Stomach (tissue), 9 donors: ENCODE measurements around the gene PVALEF. TPM values are rescaled to one million over a fixed set of nuclear protein-coding genes. Genes with fewer than 3 reads are reported as not detected.

ENCODE experiments used
- DNase-seq, 2 donors: peaks; one replicate each; pipeline versions ENCODE4 v3.0.0 to v3.0.0-alpha.2; 2013 to 2019
- H3K27ac ChIP-seq, 5 donors: fragments of 200-600 bp in 4 of 5; sonication (generic) in 4 of 5; one replicate each; pipeline ENCODE4 v1.5.1; 2013 to 2019; ENCODE audit warnings: mild to moderate bottlenecking in 1 of 5, moderate library complexity in 1 of 5
- H3K27me3 ChIP-seq, 3 donors: fragments of 200-600 bp; sonication (generic); one replicate each; pipeline ENCODE4 v1.5.1; 2017 to 2019; ENCODE audit warnings: mixed run types in 1 of 3
- H3K36me3 ChIP-seq, 4 donors: fragments of 200-600 bp; sonication (generic); 1 replicate in 3 of 4; 2 replicates in 1 of 4; pipeline ENCODE4 v1.5.1; 2016 to 2019
- H3K4me1 ChIP-seq, 4 donors: fragments of 200-600 bp; sonication (generic); one replicate each; pipeline ENCODE4 v1.5.1; 2016 to 2019
- H3K4me3 ChIP-seq, 4 donors: fragments of 200-600 bp; sonication (generic) in 3 of 4; one replicate each; pipeline ENCODE4 v1.5.1; 2016 to 2019; ENCODE audit warnings: mild to moderate bottlenecking in 1 of 4
- H3K9me3 ChIP-seq, 4 donors: fragments of 200-600 bp; sonication (generic); one replicate each; pipeline ENCODE4 v1.5.1; 2016 to 2019
- EP300 ChIP-seq: sonication (generic); formaldehyde crosslinking; IDR thresholded peaks from one replicate; pipeline ENCODE4 v1.6.1; 2017; ENCODE audit warnings: antibody characterized with exemption
- POLR2A ChIP-seq, 4 donors: fragments of 450-650 bp; IDR thresholded peaks; one replicate each; pipeline ENCODE4 v1.6.1; 2016; ENCODE audit warnings: antibody characterized with exemption in 4 of 4, control low read depth in 2 of 4, mild to moderate bottlenecking in 1 of 4, moderate library complexity in 1 of 4
- POLR2AphosphoS5 ChIP-seq, 3 donors: sonication (generic); formaldehyde crosslinking; IDR thresholded peaks; one replicate each; pipeline ENCODE4 v1.6.1; 2016; ENCODE audit warnings: antibody characterized with exemption in 3 of 3
- WGBS, 5 donors: extraction: QIAGEN DNeasy Blood & Tissue Kit in 3 of 5; methylation state at CpG; one replicate each; pipeline versions ENCODE4 v1.1.5 to v1.1.7; 2013 to 2018; 5-methylcytosine and 5-hydroxymethylcytosine counted together
- intact Hi-C: fragments of 100-400 bp; cut with DNase I; formaldehyde crosslinking; loops from one replicate; pipeline ENCODE4 v1.15.1; 2023; ENCODE audit warnings: low total_unique reads
- polyA plus RNA-seq, 3 donors: library from polyadenylated mRNA; stranded (reverse); fragments of 200-250 nt; gene quantifications; one replicate each; pipeline ENCODE4 v1.2.3, GENCODE V29; 2013
- total RNA-seq, 5 donors: library from RNA; depleted of rRNA; stranded (reverse); fragments of >200 nt; gene quantifications; one replicate each; pipeline versions ENCODE4 v1.1.0 to v1.2.3, GENCODE V29; 2014 to 2016
- TF ChIP-seq, protein P1 (sequence below), 7 experiments: fragments of 450-650 bp in 4 of 7; fragments of 200-600 bp in 3 of 7; sonication (generic) in 3 of 7; IDR thresholded peaks; one replicate each; pipeline ENCODE4 v1.5.1; 2016 to 2019; ENCODE audit warnings: antibody characterized with exemption in 7 of 7, control low read depth in 2 of 7, mild to moderate bottlenecking in 1 of 7
- donor health status: healthy with polysubstance abuse.
- donor health status: Bipolar disorder and iron deficiency.
- donor health status: healthy.

PVALEF gene
- total and polyA plus RNA-seq, 8 donors = not detected

DNA sequence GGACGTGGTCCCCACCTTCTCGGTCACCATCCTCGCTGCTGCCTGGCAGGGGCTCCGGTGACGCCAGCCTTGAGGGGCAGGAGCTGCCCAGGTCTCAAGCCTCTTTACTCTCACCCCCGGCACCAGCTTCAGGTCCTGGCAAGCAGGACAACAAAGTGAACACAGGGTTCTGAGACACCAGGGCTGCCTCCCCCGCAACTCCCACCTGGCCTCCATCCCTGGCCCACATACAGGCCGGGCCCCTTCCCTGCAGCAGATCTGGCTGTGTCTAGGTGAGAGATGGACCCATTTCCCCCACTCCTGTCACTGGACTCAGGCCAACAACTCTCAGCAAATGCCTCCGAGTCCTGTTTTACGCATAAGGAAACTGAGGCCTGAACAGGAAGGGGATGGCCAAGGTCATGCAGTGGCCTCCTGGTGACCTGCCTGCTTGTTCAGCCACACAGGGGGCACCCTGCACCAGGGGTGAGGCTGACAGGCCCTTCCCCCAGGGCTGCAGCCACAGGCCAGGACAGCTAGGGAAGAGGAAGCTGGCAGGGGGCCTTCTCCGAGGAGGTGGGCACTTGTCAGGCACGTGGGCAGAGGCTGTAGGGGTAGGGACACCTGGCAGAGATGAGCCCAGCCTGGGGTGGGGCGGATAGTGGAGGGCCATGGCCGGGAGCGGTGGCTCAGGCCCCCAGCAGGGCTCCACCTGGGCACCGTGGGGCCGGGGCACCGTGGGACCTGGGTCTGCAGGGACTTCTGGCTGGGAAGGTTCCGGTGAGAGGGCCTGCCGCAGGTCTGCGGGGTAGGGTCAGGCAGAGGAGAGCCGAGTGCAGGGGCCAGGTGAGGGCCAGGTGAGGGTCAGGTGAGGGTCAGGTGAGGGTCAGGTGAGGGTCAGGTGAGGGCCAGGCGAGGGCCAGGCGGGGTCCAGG, 46.7 kb upstream of the PVALEF start:
- H3K4me1 ChIP-seq = peaks cover 17 to 40% (median 26%) of the 10 kb centered on the region in 4 donors
- H3K36me3 ChIP-seq = peaks cover 8 to 46% (median 26%) of the 10 kb centered on the region in 4 donors
- intact Hi-C loops = no loop called here
- H3K27ac ChIP-seq = peak overlapping the region in 3 of 5 donors; percentile 24 to 82 (median 68)
- peaks cover 0 to 22% (median 0%) of the 10 kb centered on the region in 3 donors for H3K27me3 ChIP-seq
- H3K4me3 ChIP-seq = peak overlapping the region in 3 of 4 donors; percentile 41 to 45 (median 44)
- WGBS, 5 donors = 43 to 59% (median 57%) methylated on average over 18 to 24 of the region's 24 CpGs
- DNase-seq = no peak
- TF ChIP-seq EP300 = no peak
- TF ChIP-seq, protein P1, sequence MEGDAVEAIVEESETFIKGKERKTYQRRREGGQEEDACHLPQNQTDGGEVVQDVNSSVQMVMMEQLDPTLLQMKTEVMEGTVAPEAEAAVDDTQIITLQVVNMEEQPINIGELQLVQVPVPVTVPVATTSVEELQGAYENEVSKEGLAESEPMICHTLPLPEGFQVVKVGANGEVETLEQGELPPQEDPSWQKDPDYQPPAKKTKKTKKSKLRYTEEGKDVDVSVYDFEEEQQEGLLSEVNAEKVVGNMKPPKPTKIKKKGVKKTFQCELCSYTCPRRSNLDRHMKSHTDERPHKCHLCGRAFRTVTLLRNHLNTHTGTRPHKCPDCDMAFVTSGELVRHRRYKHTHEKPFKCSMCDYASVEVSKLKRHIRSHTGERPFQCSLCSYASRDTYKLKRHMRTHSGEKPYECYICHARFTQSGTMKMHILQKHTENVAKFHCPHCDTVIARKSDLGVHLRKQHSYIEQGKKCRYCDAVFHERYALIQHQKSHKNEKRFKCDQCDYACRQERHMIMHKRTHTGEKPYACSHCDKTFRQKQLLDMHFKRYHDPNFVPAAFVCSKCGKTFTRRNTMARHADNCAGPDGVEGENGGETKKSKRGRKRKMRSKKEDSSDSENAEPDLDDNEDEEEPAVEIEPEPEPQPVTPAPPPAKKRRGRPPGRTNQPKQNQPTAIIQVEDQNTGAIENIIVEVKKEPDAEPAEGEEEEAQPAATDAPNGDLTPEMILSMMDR (IDR thresholded peaks at IDR 0.05) = no peak
- no peak for TF ChIP-seq POLR2AphosphoS5 (IDR thresholded peaks at IDR 0.05)
- H3K9me3 ChIP-seq = no peaks in the 10 kb centered on the region

GRCh38 chr17:81119223-81120148, 45.8 kb upstream of the PVALEF start:
- H3K27me3 ChIP-seq = peaks cover 0 to 22% (median 0%) of the 10 kb centered on the region in 3 donors
- TF ChIP-seq, protein P1 (IDR thresholded peaks at IDR 0.05) = no peak
- TF ChIP-seq POLR2AphosphoS5 (IDR thresholded peaks at IDR 0.05) = no peak
- TF ChIP-seq POLR2A (IDR thresholded peaks at IDR 0.05) = no peak
- no peak for TF ChIP-seq EP300
- H3K27ac ChIP-seq = peak overlapping the region in 4 of 5 donors; percentile 32 to 82 (median 53)
- H3K4me3 ChIP-seq = peak overlapping the region; percentile 25 to 45 (median 42)
- H3K4me1 ChIP-seq = peaks cover 17 to 40% (median 26%) of the 10 kb centered on the region in 4 donors
- no peaks in the 10 kb centered on the region for H3K9me3 ChIP-seq
- WGBS, 5 donors = 21 to 39% (median 23%) methylated on average over 51 to 89 of the region's 89 CpGs
- intact Hi-C loops = no loop called here
- DNase-seq = peak; percentile 89 to 95
- H3K36me3 ChIP-seq = peaks cover 8 to 45% (median 26%) of the 10 kb centered on the region in 4 donors

- Histone ChIP-seq H3K4me1 (peaks cover 17 to 40% (median 26%) of the 10 kb centered on the region in 4 donors), H3K4me3 (peak overlapping the region in 2 of 4 donors; percentile 41 to 44), H3K27ac (peak overlapping the region in 4 of 5 donors; percentile 32 to 82 (median 53)), H3K27me3 (peaks cover 0 to 22% (median 0%) of the 10 kb centered on the region in 3 donors), H3K36me3 (peaks cover 8 to 40% (median 21%) of the 10 kb centered on the region in 4 donors), H3K9me3 (no peaks in the 10 kb centered on the region)
- TF ChIP-seq POLR2A (IDR thresholded peaks at IDR 0.05) (no peak), POLR2AphosphoS5 (IDR thresholded peaks at IDR 0.05) (no peak)
- DNase-seq = no peak
- intact Hi-C loops = no loop called here
- WGBS, 5 donors = 77 to 84% (median 78%) methylated on average over 29 to 33 of the region's 33 CpGs
These were observed 45.2 kb upstream of the PVALEF start for GRCh38 chr17:81120149-81120484.

GRCh38 chr17:81120695-81121621, 44.3 kb upstream of the PVALEF start:
- no peak overlapping the region for H3K4me3 ChIP-seq
- intact Hi-C loops = no loop called here
- WGBS, 5 donors = 76 to 81% (median 80%) methylated on average over 28 to 45 of the region's 45 CpGs
- no peak for DNase-seq
- no peak for TF ChIP-seq POLR2AphosphoS5 (IDR thresholded peaks at IDR 0.05)
- TF ChIP-seq, protein P1 (IDR thresholded peaks at IDR 0.05) = no peak
- TF ChIP-seq EP300 = no peak
- TF ChIP-seq POLR2A (IDR thresholded peaks at IDR 0.05) = no peak
- H3K27ac ChIP-seq = peak overlapping the region in 1 of 5 donors; percentile 82
- peaks cover 0 to 22% (median 0%) of the 10 kb centered on the region in 3 donors for H3K27me3 ChIP-seq
- H3K36me3 ChIP-seq = peaks cover 5 to 33% (median 13%) of the 10 kb centered on the region in 4 donors
- H3K4me1 ChIP-seq = peaks cover 17 to 40% (median 26%) of the 10 kb centered on the region in 4 donors
- no peaks in the 10 kb centered on the region for H3K9me3 ChIP-seq
